DMS153 (cell line): ENCODE data around the gene PNPLA3.

ENCODE experiments used
- DNase-seq: peaks from one replicate; lab custom pipeline; 2025; lab: John Stamatoyannopoulos, UW

Gene PNPLA3, protein sequence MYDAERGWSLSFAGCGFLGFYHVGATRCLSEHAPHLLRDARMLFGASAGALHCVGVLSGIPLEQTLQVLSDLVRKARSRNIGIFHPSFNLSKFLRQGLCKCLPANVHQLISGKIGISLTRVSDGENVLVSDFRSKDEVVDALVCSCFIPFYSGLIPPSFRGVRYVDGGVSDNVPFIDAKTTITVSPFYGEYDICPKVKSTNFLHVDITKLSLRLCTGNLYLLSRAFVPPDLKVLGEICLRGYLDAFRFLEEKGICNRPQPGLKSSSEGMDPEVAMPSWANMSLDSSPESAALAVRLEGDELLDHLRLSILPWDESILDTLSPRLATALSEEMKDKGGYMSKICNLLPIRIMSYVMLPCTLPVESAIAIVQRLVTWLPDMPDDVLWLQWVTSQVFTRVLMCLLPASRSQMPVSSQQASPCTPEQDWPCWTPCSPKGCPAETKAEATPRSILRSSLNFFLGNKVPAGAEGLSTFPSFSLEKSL

GRCh38 chr22:43923631-43924464, at the start of gene PNPLA3:
Gene PNPLA3, plus strand, starts transcription at chr22:43923805. Its CDS starts 107 bp downstream, at chr22:43923912.
- DNase-seq, result peak; percentile 63

- DNase-seq, result no peak
Observed at GRCh38 chr22:43876866-43877509, 46.6 kb upstream of the PNPLA3 start.

- DNase-seq, result no peak
Observed at GRCh38 chr22:43878079-43878795, 45.4 kb upstream of the PNPLA3 start.

- no peak for DNase-seq
Observed at GRCh38 chr22:43878831-43879550, 44.6 kb upstream of the PNPLA3 start.

DNA sequence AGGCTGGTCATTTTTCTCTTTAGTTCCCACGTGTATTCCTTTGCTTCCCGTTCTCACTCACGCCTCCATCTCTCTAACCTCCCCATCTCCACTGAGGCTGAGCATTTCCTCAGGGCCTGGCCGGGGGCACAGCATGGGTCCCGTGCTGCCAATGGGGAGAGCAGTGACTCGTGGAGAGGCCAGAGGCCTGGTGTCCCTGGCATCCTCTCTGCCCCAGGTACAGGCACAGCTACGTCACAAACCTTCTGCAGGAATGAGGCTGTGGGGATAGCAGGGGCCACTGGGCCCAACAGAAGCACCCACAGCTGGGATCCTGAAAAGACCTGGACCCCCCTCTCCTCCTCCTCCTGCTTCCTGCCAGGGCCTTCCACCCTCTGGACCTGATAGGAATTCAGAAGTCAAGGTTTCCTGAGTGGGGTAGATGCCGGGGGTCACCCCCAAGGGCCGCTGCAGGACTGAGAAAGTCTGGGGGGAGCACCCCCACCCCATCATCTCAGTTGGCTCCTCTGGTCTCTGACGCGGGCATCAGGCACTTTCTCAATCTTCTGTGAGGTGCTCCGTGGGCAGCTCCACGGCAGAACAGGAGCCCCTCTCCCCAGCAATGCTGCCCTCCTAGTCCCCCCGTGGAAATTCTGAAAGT, 43.6 kb upstream of the PNPLA3 start:
- DNase-seq, result no peak

DNA sequence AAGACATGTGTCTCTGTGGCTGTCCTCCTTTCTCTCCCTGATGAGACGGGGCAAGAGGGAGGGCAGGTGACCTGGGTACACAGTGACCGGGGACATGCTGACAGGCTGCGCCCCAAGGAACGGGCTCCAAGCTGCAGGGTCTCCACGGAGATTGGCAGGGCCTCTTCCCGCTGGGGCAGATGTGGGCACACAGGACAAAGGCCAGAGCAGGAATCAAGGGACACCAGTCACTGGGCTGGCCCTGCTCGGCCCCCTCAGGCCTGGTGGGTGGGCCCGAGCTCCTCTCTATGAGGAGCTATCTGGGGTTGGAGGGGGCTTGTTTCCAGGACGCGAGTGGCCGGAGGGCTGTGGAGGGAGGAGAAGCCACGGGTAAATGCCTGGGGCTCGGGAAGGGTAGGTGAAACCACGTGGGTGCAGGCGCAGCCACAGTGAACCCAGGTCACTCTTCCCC, 43.0 kb upstream of the PNPLA3 start:
- no peak for DNase-seq

DNA sequence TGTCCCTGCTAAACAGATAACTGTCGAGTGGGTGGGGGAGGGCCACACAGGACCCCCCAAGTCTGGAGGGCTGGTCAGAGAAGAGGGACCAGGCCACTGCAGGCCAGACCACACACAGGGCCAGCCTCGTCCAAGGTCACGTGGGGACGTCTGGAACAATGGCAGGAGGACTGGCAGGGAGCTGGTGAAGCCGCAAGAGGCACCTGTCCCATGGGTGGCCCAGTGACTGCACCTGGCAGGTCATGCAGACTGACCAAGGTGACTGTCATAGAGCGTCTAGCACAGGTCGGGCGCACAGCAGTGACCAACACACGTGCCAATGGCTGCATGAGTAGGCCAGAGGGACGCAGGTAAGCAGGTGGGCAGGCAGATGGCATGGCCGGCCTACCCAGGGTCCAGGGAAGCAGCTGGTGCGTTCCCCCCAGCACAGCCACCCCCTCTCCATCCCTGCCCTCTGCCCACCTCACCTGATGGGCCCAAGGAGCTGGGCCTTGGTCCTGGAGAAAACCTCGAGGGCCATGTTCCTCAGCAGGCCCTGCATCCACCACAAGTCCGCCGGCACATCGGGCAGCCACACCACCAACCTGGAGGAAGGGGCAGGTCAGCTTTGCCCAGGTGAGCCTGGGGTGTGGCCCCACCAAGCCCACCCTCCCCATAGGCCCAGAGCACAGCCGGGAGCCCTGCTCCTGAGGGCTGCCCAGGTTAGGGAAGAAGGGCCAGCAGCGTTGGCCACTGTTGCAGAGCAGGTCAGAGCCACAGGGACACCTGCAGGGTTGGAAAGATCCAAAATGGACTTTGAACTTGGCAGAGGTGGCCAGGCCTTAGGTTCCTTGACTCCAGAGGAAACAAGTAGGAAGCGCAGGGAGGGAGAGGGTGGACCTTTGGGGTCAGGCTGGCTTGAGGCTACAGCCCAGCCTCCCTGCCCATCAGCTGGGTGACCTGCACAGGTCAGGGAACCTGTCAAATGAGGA, 42.2 kb upstream of the PNPLA3 start:
- no peak for DNase-seq

DNA sequence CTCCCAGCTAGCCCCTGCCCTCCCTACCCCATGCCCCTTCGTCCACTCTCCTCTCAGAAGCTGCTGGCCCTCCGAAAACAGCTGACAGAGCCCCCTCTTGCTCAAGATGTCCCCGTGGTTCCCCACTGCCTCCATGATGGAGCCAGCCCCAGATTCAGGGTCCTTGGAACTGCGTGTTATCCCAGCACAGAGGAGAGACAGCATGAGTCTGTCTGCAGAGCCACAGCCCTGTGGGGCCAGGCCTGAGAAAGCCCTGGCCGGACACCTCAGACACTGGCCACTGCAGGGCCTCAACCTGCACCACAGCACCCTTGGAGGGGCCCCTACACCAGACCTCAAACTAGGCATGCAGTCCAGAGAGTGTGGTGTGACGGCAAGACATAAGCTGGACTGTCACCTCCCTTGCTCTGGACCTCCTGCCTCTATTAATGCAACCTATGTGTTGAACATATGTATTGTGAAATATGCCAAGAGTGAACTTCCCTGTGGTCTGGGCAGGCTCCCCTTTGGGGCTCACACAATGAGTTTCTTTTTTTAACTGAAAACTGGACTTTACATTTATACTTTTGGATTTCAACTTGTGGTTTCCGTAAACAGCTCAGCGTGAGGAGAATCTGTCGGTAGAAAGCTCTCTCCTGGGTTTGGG, 41.4 kb upstream of the PNPLA3 start:
- DNase-seq, result no peak

DNA sequence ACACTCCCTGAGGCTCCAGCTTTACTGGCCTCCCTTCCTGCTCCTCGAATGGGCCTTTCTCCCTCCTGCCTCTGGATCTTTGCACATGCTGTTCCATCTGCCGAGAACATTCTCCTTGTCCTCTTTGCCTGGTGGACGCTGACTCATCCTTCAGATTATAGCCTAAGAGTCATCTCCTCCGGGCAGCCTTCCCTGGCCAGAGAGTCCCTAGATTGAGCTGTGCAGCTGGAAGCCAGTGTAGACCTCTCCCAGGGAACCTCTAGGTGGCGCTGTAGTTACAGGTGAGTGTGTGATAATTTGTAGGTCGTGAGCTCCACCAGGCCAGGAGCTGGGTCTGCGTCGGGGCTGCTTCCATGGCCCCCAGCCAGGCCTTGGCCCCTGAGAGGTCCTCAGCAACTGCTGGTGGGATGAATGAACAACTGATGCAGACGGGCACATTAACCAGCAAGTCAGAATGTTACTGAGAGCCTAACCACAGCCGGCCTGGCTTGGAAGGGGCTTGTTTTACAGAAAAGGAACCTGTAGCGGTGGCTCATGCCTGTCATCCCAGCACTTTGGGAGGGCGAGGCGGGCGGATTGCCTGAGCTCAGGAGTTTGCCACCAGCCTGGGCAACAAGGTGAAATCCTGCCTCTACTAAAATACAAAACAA, 40.5 kb upstream of the PNPLA3 start:
- DNase-seq, result peak; percentile 68

- no peak for DNase-seq
Observed at GRCh38 chr22:43883719-43884415, 39.7 kb upstream of the PNPLA3 start.

DNA sequence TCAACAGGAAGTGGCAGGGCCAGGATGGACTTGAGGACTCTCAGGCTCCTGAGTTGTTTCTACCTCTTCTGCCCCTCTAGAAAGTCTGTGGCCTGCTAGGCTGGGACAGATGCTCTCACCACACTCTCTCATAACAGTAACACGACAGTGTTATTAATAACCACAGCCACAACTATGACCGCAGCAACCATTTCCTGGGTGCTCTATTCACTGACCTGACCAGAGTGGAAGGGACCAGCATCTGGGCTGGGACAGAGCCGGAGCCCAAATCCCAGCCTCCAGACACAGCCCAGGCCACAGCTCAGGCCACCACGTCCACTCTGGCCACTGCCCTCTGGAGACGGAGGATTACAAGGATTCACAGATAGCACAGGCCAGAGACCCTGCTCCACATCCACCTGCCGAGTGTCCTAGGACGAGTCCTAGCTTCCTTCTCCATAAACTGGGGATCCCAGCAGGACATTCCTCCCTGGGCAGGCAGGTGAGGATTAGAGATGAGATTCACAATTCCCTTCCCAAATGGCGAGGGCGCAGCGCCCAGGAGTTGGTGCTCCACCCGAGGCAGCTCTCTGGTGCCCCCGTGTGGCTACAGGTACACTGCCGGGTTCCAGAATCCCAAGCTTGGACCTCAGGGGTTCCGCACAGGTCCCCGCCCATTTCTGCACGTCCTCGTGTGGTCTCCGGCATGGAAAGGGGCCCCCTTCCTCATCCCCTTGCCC, 38.8 kb upstream of the PNPLA3 start:
- DNase-seq, result no peak

DNA sequence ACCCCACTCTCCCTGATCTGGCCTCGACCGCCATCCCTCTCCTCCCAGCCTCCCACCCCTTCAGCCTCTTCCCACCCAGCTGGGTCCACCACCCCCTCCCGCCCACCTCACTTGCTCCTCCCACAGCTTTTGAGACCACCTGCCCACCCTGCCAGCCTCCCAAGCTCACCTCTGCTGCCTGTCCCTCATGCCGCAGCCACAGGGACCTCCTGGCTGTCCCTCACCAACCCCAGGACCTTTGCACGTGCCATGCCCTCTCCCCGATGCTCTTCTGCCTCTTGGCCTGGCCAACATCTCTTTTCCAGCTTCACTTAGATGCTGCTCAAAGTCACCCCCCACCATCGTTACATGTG, 38.3 kb upstream of the PNPLA3 start:
- DNase-seq, result no peak

DNA sequence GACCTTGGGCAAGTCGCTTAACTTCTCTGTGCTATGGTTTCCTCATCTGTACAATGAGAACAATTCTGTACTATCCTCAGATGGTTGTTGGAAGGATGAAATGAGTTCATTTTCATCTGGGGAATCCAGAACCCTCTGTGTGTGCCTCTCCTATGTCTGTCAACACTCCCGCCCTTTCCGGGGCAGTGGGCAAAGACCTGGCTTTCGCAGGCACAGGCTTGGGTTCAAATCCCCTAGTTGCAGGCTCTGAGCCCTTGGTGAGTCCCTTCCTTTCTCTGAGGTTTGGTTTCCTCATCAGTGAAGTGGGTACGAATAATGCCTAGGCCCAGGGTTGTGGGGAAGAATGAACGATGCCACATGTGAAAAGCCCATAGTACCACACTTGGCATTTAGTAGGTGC, 37.8 kb upstream of the PNPLA3 start:
- DNase-seq, result no peak

DNA sequence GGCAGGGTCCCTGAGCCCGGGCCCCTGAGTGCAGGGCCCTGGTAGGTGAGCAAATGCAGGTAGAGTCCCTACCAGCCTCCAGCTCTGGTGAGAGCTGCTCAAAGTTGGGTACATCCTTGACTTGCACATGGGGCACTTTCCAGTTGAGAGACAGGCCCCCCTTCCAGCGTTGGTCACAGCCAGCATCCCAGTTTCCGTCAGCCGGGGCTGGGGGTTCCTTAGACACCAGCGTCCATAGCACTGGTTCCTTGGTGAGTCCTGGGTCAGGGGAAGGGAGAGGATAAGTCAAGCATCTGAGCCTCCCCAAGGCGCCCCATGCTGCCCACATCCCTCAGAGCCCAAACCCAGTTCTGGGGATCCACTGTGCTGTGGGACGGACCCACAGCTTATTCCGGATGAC, 37.4 kb upstream of the PNPLA3 start:
- no peak for DNase-seq

DNA sequence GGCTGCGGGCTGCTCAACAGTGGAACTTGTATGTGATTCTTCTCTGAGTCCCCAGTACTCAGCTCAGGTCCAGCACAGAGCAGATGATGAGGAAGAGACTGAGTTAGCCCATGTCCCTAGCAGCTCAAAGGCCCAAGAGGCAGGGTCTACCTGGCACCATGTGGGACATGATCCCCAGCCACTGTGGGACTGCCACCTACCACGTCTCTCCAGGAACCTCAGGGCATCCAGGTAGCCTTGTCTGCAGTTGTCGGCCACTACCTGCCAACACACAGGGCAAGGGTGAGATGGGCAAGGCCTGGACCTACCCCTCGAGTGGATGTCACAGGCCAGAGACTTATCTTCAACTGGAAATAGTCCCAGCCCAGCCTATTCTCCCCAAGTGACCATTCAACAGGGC, 36.2 kb upstream of the PNPLA3 start:
- DNase-seq, result no peak

GRCh38 chr22:43888740-43889139, 34.9 kb upstream of the PNPLA3 start:
- no peak for DNase-seq

GRCh38 chr22:43889201-43889859, 34.3 kb upstream of the PNPLA3 start:
- DNase-seq, result no peak
